ENCODE measurements around the gene ZDHHC14.
"Not testable (repeated sequence)": the region's sequence is repeated elsewhere in the genome, so short reads cannot be mapped to it uniquely, and the experiment has no call there.

The ZDHHC14 gene

DNA sequence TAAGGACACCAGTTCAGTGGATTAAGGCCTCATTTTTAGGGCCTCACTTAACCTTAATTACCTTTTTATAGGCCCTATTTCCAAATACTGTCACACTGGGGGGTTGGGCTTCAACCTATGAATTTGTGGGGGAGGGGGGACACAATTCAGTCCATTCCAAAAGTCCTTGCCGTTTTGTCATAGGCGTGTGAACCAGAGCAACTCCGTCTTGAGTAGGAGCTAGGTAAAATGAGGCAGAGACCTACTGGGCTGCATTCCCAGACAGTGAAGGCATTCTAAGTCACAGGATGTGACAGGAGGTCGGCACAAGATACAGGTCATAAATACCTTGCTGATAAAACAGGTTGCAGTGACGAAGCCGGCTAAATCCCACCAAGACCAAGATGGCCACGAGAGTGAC lies 328.6 kb downstream of the ZDHHC14 start:
- DNase-seq = no peak

DNA sequence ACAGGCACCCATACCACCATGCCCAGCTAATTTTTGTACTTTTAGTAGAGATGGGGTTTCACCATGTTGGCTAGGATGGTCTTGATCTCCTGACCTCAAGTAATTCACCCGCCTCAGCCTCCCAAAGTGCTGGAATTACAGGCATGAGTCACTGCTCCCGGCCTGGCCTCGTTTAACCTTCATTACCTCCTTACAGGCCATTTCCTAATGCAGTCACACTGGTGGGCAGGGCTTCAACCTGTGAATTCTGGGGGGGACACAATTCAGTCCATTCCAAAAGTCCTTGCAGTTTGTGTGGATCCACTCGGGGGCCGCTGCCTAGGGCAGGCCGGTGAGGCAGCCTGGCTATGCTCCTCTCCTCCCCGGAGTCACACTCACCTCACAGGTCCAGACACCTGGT lies 329.6 kb downstream of the ZDHHC14 start:
- DNase-seq = no peak

DNA sequence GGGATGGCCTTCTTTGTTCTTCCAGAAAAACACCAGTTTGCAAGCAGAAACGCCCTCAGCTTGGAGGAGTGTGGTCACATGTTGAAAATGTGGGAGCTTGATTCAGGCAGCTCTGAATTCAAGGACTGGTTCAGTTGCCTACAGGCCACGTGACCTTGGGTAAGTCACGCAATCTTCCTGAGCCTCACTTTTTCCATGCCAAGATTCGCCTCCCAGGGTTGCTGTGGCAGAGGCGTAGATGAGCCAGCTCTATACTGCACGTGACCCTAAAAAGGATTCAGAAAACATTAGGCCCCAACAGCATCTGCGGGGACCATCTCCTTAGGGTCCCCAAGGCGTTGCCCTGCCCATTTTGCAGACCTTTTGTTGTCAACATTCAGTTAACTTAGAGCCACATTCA lies 330.1 kb downstream of the ZDHHC14 start:
- no peak for DNase-seq

DNA sequence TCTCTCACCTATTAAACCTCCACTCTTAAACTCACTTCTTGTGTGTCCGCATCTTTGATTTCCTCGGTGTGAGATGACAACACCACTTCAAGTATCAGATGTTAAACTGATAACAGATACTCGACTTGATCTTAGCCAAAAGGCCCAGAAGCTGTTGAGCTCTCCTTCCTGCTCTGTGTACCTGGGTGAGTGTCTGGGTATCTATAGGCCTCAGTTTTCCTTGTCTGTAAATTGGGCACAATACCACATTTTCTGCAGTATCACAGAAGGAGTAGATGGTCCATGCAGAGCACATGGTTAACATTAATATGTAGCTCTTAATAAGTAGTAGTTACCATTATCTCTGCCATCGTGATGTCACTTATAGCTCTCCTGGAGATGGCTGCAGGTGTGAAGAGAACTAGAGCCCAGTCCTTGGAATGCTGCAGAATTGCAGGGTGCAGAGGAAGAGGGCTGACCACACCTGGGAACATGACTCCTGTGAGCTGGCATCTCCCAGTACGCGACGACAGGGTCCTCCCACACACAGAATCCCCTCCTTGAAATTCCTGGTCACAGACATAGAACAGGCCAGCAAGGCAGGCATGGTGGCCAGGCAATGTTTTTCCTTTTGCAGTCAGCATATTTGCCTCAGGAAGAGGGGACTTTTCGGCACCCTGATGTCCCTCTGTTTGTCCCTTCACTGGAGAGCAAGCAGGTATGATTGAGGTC lies 331.8 kb downstream of the ZDHHC14 start:
- DNase-seq = no peak

DNA sequence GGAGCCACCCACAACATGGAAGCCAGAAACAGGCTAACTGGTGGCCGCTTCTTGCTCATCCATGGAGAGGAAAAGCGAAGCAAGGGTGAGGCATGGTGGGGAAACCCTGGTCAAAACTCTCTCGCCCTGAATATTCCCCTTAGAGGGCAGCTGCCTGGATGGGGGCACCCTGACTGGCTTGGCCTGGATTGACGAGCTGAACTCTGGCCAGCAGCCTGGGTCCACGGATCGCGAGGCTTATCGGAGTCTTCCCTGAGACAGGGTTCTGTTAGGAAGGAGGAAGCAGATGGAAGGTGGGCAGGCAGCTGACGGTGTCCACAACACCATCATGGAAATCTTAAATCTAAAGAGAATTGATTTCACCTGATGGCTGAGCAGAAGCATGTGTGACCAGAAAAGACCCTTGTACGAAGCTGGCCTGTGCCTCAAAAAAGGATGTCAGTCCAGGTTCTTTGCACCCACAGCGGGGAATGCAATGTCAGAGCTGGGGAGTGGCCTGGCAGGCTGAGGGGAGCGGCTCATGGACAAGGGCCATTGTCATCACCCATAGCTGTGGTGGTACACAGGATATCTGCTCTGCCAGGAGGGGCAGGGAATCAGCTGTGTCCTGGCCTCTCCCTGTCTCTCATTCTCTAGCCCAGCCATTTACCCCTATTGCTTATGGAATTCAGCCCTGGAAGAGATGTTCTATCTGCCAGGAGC lies 332.6 kb downstream of the ZDHHC14 start:
- DNase-seq = no peak

- DNase-seq = no peak
Observed at GRCh38 chr6:157714153-157714490, 333.1 kb downstream of the ZDHHC14 start.

- no peak for DNase-seq
Observed at GRCh38 chr6:157715728-157716164, 334.8 kb downstream of the ZDHHC14 start.

DNA sequence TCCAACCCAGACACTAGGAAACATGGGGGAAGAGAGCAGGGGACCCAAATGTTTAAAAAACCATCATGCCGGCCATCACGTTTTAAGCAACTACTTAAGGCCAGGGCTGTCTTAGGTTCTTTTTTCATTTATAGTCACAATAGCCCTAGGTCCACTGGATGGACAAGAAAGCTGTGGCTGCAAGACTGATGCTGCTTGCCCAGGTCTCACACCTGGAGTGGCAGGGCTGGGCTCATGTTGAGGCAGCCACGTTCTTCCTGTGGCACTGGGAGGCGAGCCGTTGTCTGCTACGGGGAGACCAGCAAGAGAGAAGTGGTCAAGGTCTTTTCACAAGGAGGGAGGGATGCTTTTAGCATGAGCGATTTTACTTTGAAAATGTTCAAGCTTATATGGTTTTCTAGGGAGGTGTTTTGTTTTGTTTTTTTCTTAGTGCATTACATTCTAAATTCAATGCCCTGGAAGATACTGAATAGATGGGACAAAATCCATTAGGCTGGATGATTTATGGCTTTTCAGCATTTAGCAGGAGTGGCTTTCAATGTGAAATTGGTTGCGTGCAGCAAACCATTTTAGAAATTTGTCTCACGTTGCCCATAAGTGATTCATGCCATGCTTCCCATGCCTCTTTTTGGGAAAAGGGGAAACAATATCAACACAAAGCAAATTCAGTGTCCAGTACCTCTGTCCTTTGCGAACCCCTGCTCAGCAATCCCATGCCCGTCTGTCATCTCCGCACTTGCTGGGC lies 335.4 kb downstream of the ZDHHC14 start:
- no peak for DNase-seq

DNA sequence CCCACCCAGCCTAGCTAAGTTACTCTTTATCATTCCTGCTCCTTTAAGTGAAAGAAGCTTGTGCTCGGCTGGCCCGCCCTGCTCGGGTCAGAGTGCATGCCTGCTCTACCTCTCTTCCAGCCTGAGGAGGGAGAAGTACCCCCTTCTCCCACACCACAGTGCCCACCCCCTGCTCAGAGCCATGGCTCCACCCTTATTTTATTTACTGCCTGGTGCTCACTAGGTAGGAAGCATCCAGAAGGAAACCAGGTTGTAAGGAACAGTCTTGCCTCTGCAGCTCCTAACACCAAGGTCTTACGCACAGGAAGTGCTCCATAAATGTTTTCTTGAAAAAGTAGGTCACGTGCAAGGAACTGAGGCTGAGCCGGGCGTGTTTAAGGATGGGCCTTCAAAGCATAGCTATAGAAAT lies 336.4 kb downstream of the ZDHHC14 start:
- DNase-seq = no peak

DNA sequence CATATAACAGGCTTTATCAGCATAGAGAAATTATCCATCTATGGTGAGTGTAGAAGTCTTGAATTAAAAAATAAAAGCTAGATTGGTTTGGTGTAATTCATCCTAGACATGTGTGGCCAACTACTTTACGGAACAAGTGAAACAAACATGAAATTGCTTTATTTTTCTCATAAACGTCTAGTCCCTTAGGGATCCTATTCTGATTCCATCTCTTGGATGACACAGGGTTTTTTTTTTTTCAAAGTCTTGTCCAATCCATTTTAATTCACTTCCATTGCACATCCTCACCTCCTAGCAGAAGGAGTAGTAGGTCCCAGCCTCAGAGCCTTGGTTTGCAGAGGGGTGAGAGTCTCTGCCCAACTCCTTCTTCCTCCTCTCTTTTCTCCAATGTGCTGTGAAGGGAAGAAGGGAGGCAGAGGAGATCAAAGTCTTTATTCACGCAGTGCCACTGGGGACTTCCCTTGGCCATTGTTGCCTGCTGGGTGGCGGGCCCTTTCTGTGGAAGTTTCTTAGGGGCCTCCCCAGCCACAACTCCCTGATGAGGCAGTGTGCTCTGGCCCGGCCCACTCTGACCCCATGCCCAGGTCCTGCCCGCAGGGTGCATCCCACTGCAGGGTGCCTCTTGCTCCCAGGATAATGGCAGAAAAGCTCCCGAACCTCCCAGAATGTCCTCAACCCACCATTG lies 337.7 kb downstream of the ZDHHC14 start:
- no peak for DNase-seq

DNA sequence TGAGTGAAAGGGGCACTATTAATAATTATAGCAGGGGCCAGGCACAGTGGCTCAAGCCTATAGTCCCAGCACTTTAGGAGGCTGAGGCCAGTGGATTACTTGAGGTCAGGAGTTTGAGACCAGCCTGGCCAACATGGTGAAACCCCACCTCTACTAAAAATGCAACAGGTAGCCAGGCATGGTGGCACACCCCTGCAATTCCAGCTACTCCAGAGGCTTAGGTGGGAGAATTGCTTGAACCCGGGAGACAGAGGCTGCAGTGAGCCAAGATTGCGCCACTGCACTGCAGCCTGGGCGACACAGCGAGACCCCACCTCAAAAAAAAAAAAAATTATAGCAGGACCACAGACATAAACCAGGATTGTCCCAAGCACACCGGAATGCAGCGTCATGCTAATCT lies 340.0 kb downstream of the ZDHHC14 start:
- DNase-seq = not testable (repeated sequence)

DNA sequence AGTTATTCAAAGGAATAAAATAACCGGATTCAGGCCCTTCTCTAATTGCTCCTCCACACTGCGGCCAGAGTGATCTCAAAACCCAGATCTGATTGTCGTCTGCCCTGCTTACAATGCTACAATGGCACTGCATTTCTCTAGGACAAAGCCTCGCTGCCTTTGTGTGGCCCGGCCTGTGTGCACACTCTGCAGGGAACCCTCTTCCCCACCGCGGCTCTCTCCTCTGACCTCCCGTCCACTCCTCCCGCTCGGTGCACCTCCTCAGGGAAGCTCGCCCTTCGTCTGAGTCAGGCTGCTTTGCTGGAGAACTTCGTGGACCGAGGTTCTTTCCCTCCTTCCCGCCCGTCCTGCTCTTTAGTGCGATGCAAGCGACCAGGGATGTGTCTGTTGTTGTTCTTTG lies 340.4 kb downstream of the ZDHHC14 start:
- DNase-seq = no peak

GRCh38 chr6:157721830-157722229 lies 340.8 kb downstream of the ZDHHC14 start:
- no peak for DNase-seq

DNA sequence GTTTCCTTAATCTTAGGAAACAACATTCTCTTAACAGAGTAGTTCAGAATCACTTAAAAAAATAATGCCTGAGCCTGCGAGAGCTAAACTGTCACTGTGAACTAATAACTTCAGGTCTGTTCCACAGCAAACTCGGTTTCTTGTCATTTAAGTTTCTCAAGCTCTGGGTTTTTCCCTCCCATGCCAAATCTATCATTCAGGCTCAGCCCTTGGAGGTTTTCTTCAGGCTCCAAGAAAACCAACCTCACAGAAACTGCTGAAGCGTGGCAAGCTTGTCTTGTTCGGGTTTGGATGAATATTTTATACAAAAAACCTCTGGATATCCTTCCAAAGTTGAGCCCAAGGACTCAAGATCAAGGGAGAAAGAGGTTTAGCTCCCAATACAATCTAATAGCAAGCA lies 342.4 kb downstream of the ZDHHC14 start:
- no peak for DNase-seq

- DNase-seq = no peak
Observed at GRCh38 chr6:157724138-157724820, 343.3 kb downstream of the ZDHHC14 start.

DNA sequence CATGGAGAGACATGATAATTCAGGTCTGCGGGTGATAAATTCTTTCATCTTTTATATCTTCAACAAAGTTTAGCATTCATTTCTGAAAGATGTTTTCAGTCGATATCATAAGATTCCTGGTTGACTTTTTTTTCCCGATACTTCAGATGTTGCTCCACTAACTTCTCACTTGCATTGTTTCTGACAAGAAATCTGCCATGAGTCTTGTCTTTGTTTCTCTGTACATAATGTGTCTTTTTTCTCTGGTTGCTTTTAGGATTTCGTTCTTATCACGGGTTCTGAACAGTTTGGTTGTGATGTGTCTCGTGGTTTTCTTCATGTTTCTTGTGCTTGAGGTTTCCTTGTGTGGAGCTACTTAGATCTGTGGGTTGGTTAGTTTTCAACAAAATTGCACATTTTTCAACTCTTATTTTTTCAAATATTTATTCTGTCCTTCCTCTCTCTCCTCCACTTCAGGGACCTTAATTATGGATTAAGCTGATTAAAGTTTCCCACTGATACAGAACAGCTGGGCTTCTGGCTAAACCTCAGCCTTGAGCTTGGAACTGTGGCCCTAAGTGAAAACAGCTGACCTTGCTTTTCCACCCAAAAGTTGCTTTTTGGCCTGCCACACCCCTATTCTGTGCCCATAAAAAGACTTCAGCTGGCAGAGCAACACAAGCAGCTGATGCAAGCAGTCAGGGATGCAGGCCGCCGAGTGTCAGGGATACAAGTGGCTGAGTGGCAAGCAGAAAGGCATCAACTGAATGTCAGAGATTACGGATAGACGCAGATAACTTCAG lies 344.2 kb downstream of the ZDHHC14 start:
- DNase-seq = peak; percentile 85

- no peak for DNase-seq
Observed at GRCh38 chr6:157725836-157726235, 344.8 kb downstream of the ZDHHC14 start.

GRCh38 chr6:157726892-157727628 lies 346.1 kb downstream of the ZDHHC14 start:
- no peak for DNase-seq
